ENCODE results near the gene PDE4D. TPM values are rescaled to one million over a fixed set of nuclear protein-coding genes. Genes with fewer than 3 reads are reported as not detected.
"Not testable (repeated sequence)": the region's sequence is repeated elsewhere in the genome, so short reads cannot be mapped to it uniquely, and the experiment has no call there.

PDE4D gene
- total RNA-seq, 1 experiment from 2014 or later: 2.1 TPM

DNA sequence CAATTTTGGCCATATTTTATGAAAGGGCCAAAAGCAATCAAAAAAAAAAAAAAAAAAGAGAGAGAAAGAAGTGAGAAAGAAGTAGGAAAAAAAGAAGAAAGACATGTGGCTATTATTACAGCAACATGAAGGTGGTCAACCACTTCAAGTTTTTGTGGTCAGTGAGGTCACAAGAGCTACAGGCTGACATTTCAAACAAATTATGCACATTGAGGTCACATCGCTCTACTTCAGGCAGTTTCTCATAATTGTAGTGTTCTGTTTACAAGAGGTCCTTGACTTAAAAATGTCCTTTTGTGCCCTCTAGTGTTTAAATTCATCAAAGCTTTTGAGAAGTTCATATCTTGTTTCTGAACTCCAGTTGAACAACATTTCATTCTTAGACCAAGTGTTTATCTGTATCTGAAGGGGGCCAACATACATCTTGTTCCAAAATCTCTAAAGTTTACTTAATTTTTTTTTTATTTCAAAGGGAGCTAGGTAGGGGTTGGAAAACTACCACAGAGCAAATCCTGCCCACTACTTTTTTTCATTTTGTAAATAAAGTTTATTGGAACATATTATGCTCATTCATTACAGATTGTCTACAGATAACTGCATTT lies 513.1 kb downstream of the PDE4D start:
- Mint-ChIP-seq H3K27ac (no peak overlapping the region), H3K9me3 (peaks cover 0 to 4% of the 10 kb centered on the region in 2 experiments; a peak in 1 of 5 replicates), H3K4me3 (no peak overlapping the region), H3K4me1 (0 out of 4 replicates have a peak, but pooled peaks cover 0 to 2% of the 10 kb centered on the region in 2 experiments), H3K27me3 (ENCODE audit: low read depth) (no peaks in the 10 kb centered on the region; the same call in 1 of the 2 replicates), H3K36me3 (ENCODE audit: insufficient read depth in 1 of 3, low read depth in 3 of 3) (no peaks in the 10 kb centered on the region; a peak in 3 of 7 replicates)
- no peak overlapping the region for H3K18ac ChIP-seq (ENCODE audit: insufficient read length, low read depth, low read length)
- H2AK5ac ChIP-seq (ENCODE audit: insufficient read length, low read length): no peak overlapping the region
- H2BK120ac ChIP-seq (ENCODE audit: low read depth, low read length, poor library complexity, severe bottlenecking): no peak overlapping the region
- no peak overlapping the region for H2BK5ac ChIP-seq (ENCODE audit: insufficient read length, low read length)
- no peak overlapping the region for H3T11ph ChIP-seq (ENCODE audit: low read length)
- no peak overlapping the region for H2BK20ac ChIP-seq (ENCODE audit: low read depth, low read length, poor library complexity, severe bottlenecking)
- no peaks in the 10 kb centered on the region for H3K79me1 ChIP-seq (ENCODE audit: insufficient read depth, low read depth, low read length, poor library complexity, severe bottlenecking)
- no peak overlapping the region for H3K56ac ChIP-seq (ENCODE audit: insufficient read length, low read depth, low read length)
- no peak overlapping the region for H4K91ac ChIP-seq (ENCODE audit: insufficient read length, low read depth, low read length)
- no peaks in the 10 kb centered on the region for H3K27me3 ChIP-seq (ENCODE audit: insufficient read depth, low read length)
- WGBS (ENCODE audit: extremely low coverage, insufficient read length, low lambda C conversion rate): no CpG with 5 or more reads among the region's 1 CpG
- H3K23ac ChIP-seq (ENCODE audit: insufficient read length, low read depth, low read length): no peak overlapping the region
- H3K4ac ChIP-seq (ENCODE audit: low read depth, low read length): no peak overlapping the region
- no peak overlapping the region for H2BK15ac ChIP-seq (ENCODE audit: low read depth, low read length)
- H3K27ac ChIP-seq (ENCODE audit: insufficient read length, low read depth, low read length): no peak overlapping the region
- no peaks in the 10 kb centered on the region for H3K4me1 ChIP-seq (ENCODE audit: insufficient read depth, low read length)
- H3K4me2 ChIP-seq (ENCODE audit: insufficient read depth, insufficient read length, low read length): no peak overlapping the region
- H4K8ac ChIP-seq (replicated peaks; ENCODE audit: insufficient read length, low read depth, low read length): no peak overlapping the region
- no peak overlapping the region for H2AFZ ChIP-seq (ENCODE audit: low read length)
- H3K9me3 ChIP-seq (ENCODE audit: control insufficient read depth, low read depth, low read length): no peaks in the 10 kb centered on the region
- no peak for DNase-seq
- H3K79me2 ChIP-seq (ENCODE audit: insufficient read depth, low read length): no peaks in the 10 kb centered on the region
- H3K23me2 ChIP-seq (ENCODE audit: insufficient read length, low read depth, low read length, poor library complexity, severe bottlenecking): no peaks in the 10 kb centered on the region
- no peak overlapping the region for H3K9ac ChIP-seq (ENCODE audit: extremely low read depth, insufficient read length, low read length)
- no peak overlapping the region for H4K5ac ChIP-seq (ENCODE audit: insufficient read length, low read depth, low read length)
- TF ChIP-seq CTCF (conservative IDR thresholded peaks at IDR 0.05): peak; percentile 61
- H4K20me1 ChIP-seq (ENCODE audit: control insufficient read depth, insufficient read depth, insufficient read length): no peaks in the 10 kb centered on the region
- no peak overlapping the region for H2BK12ac ChIP-seq (ENCODE audit: insufficient read length, low read depth, low read length)
- no peak overlapping the region for H3K14ac ChIP-seq (ENCODE audit: insufficient read depth, low read length)

GRCh38 chr5:59374036-59374435 lies 519.5 kb downstream of the PDE4D start:
- not testable (repeated sequence) for H3K27me3 ChIP-seq (ENCODE audit: insufficient read depth, low read length); H4K20me1 ChIP-seq (ENCODE audit: control insufficient read depth, insufficient read depth, insufficient read length); H3K27ac Mint-ChIP-seq; H3K18ac ChIP-seq (ENCODE audit: insufficient read length, low read depth, low read length); H2BK5ac ChIP-seq (ENCODE audit: insufficient read length, low read length); H3K14ac ChIP-seq (ENCODE audit: insufficient read depth, low read length); H3K4me1 ChIP-seq (ENCODE audit: insufficient read depth, low read length); H3K79me2 ChIP-seq (ENCODE audit: insufficient read depth, low read length); H3K4me1 Mint-ChIP-seq; H2BK15ac ChIP-seq (ENCODE audit: low read depth, low read length); H3K56ac ChIP-seq (ENCODE audit: insufficient read length, low read depth, low read length); H3T11ph ChIP-seq (ENCODE audit: low read length); H2BK20ac ChIP-seq (ENCODE audit: low read depth, low read length, poor library complexity, severe bottlenecking); H3K23me2 ChIP-seq (ENCODE audit: insufficient read length, low read depth, low read length, poor library complexity, severe bottlenecking); H3K4me2 ChIP-seq (ENCODE audit: insufficient read depth, insufficient read length, low read length); H4K5ac ChIP-seq (ENCODE audit: insufficient read length, low read depth, low read length); H2BK120ac ChIP-seq (ENCODE audit: low read depth, low read length, poor library complexity, severe bottlenecking); H3K9ac ChIP-seq (ENCODE audit: extremely low read depth, insufficient read length, low read length); H3K4ac ChIP-seq (ENCODE audit: low read depth, low read length); H3K79me1 ChIP-seq (ENCODE audit: insufficient read depth, low read depth, low read length, poor library complexity, severe bottlenecking); H3K27me3 Mint-ChIP-seq (ENCODE audit: low read depth); H3K27ac ChIP-seq (ENCODE audit: insufficient read length, low read depth, low read length); H2AK5ac ChIP-seq (ENCODE audit: insufficient read length, low read length); H3K36me3 Mint-ChIP-seq (ENCODE audit: insufficient read depth in 1 of 3, low read depth in 3 of 3); H4K8ac ChIP-seq (replicated peaks; ENCODE audit: insufficient read length, low read depth, low read length); H2AFZ ChIP-seq (ENCODE audit: low read length); H3K9me3 ChIP-seq (ENCODE audit: control insufficient read depth, low read depth, low read length); H3K23ac ChIP-seq (ENCODE audit: insufficient read length, low read depth, low read length); H3K4me3 Mint-ChIP-seq; DNase-seq; H4K91ac ChIP-seq (ENCODE audit: insufficient read length, low read depth, low read length); H2BK12ac ChIP-seq (ENCODE audit: insufficient read length, low read depth, low read length)
- no CpG with 5 or more reads among the region's 1 CpG for WGBS (ENCODE audit: extremely low coverage, insufficient read length, low lambda C conversion rate)
- H3K9me3 Mint-ChIP-seq: peaks cover 8 to 24% of the 10 kb centered on the region in 2 experiments; a peak in 4 of 5 replicates
